Prostate gland (tissue), 2 donors: Measurements from ENCODE around the gene TMA7. TPM values are rescaled to one million over a fixed set of nuclear protein-coding genes. Genes with fewer than 3 reads are reported as not detected.

Source experiments
- DNase-seq: peaks from one replicate; pipeline ENCODE4 v3.0.0-alpha.2; 2019; ENCODE audit warnings: low spot score
- H3K27ac ChIP-seq, 2 donors: fragments of 200-600 bp; sonication (generic); 2 replicates each; pipeline ENCODE4 v1.5.1; 2017 to 2019
- H3K27me3 ChIP-seq: fragments of 200-600 bp; sonication (generic); replicated peaks from 2 replicates; pipeline ENCODE4 v1.5.1; 2019; ENCODE audit not compliant: insufficient read depth
- H3K36me3 ChIP-seq, 2 donors: fragments of 200-600 bp; sonication (generic); 1 replicate in 1 of 2; 2 replicates in 1 of 2; pipeline versions ENCODE4 v1.5.1 to v1.8.1; 2017 to 2019
- H3K4me1 ChIP-seq: fragments of 200-600 bp; sonication (generic); replicated peaks from 2 replicates; pipeline ENCODE4 v1.5.1; 2019
- H3K4me3 ChIP-seq, 2 donors: fragments of 200-600 bp; sonication (generic); 2 replicates each; pipeline ENCODE4 v1.5.1; 2017 to 2019
- H3K9me3 ChIP-seq: fragments of 200-600 bp; sonication (generic); 2 replicates; pipeline ENCODE4 v1.5.1; 2017
- CTCF ChIP-seq, 4 experiments: fragments of 200-600 bp in 2 of 4; fragments of 450-650 bp in 2 of 4; sonication (generic) in 2 of 4; IDR thresholded peaks; 1 replicate in 3 of 4; 2 replicates in 1 of 4; pipeline ENCODE4 v1.5.1; 2016 to 2019; ENCODE audit warnings: antibody characterized with exemption in 4 of 4, mild to moderate bottlenecking in 2 of 4, moderate library complexity in 2 of 4
- POLR2A ChIP-seq: fragments of 450-650 bp; IDR thresholded peaks from one replicate; pipeline ENCODE4 v1.6.1; 2016; ENCODE audit warnings: antibody characterized with exemption, mild to moderate bottlenecking
- POLR2AphosphoS5 ChIP-seq: sonication (generic); formaldehyde crosslinking; IDR thresholded peaks from one replicate; pipeline ENCODE4 v1.6.1; 2017; ENCODE audit warnings: antibody characterized with exemption
- WGBS: methylation state at CpG from one replicate; pipeline ENCODE4 v1.1.5; 2018; 5-methylcytosine and 5-hydroxymethylcytosine counted together
- intact Hi-C: fragments of 100-400 bp; cut with DNase I; formaldehyde crosslinking; loops from one replicate; pipeline ENCODE4 v1.14.2; 2022
- total RNA-seq, 2 donors: library from RNA; depleted of rRNA; stranded (reverse); fragments of >200 nt; gene quantifications; one replicate each; pipeline ENCODE4 v1.1.0, GENCODE V29; 2016

Gene TMA7
- total RNA-seq, 2 donors from 2014 or later = 310 to 446 TPM

- H3K4me3 ChIP-seq = no peak overlapping the region
- DNase-seq = no peak
- 70% methylated on average over 4 of the region's 4 CpGs for WGBS
- no peaks in the 10 kb centered on the region for H3K9me3 ChIP-seq
- no peak overlapping the region for H3K27ac ChIP-seq
- H3K36me3 ChIP-seq = no peaks in the 10 kb centered on the region
- TF ChIP-seq POLR2A (no peak), POLR2AphosphoS5 (no peak), CTCF (IDR thresholded peaks at IDR 0.05) (no peak)
- intact Hi-C loops = no loop called here
- no peaks in the 10 kb centered on the region for H3K27me3 ChIP-seq
- H3K4me1 ChIP-seq = peaks cover 10% of the 10 kb centered on the region
Measured at GRCh38 chr3:48474619-48475018, 34.6 kb downstream of the TMA7 start.

- TF ChIP-seq POLR2A (no peak), CTCF (IDR thresholded peaks at IDR 0.05) (no peak), POLR2AphosphoS5 (no peak)
- WGBS = 78% methylated on average over 11 of the region's 11 CpGs
- no peak overlapping the region for H3K27ac ChIP-seq
- no peaks in the 10 kb centered on the region for H3K27me3 ChIP-seq
- no peaks in the 10 kb centered on the region for H3K36me3 ChIP-seq
- no peak for DNase-seq
- H3K4me3 ChIP-seq = no peak overlapping the region
- intact Hi-C loops = no loop called here
- no peaks in the 10 kb centered on the region for H3K9me3 ChIP-seq
- peaks cover 8% of the 10 kb centered on the region for H3K4me1 ChIP-seq
Measured at GRCh38 chr3:48475188-48475587, 35.1 kb downstream of the TMA7 start.

- 53% methylated on average over 7 of the region's 9 CpGs for WGBS
- Histone ChIP-seq H3K4me3 (no peak overlapping the region), H3K27ac (no peak overlapping the region), H3K4me1 (peaks cover 6% of the 10 kb centered on the region), H3K9me3 (no peaks in the 10 kb centered on the region), H3K36me3 (no peaks in the 10 kb centered on the region), H3K27me3 (no peaks in the 10 kb centered on the region)
- DNase-seq = no peak
- TF ChIP-seq POLR2A (no peak), CTCF (IDR thresholded peaks at IDR 0.05) (no peak), POLR2AphosphoS5 (no peak)
- intact Hi-C loops = no loop called here
Measured at GRCh38 chr3:48476426-48477053, 36.5 kb downstream of the TMA7 start.

- H3K9me3 ChIP-seq = no peaks in the 10 kb centered on the region
- WGBS = 88% methylated on average over 9 of the region's 9 CpGs
Measured at GRCh38 chr3:48477959-48478520, 38.0 kb downstream of the TMA7 start.

More at GRCh38 chr3:48477959-48478520, 38.0 kb downstream of the TMA7 start:
- Histone ChIP-seq H3K27me3 (no peaks in the 10 kb centered on the region), H3K36me3 (no peaks in the 10 kb centered on the region), H3K27ac (no peak overlapping the region), H3K4me3 (no peak overlapping the region), H3K4me1 (peaks cover 6% of the 10 kb centered on the region)
- no peak for DNase-seq
- no peak for TF ChIP-seq CTCF (IDR thresholded peaks at IDR 0.05)
- no peak for TF ChIP-seq POLR2AphosphoS5
- no peak for TF ChIP-seq POLR2A
- intact Hi-C loops = no loop called here
